CD14-positive monocyte (primary cell): ENCODE results near the gene DLD. TPM values are rescaled to one million over a fixed set of nuclear protein-coding genes. Genes with fewer than 3 reads are reported as not detected.

Experiments used
- DNase-seq, 3 donors: peaks; one replicate each; pipeline ENCODE4 v3.0.0-alpha.2; 2011 to 2022
- H2AFZ ChIP-seq: 2 replicates; pipeline ENCODE4 v1.6.0; 2012; ENCODE audit warnings: mild to moderate bottlenecking, low read depth, low read length, inconsistent platforms; ENCODE audit not compliant: insufficient read depth, poor library complexity, severe bottlenecking
- H3K27ac ChIP-seq, 2 donors: 1 replicate in 1 of 2; 2 replicates in 1 of 2; pipeline ENCODE4 v1.5.1; 2012 to 2013; ENCODE audit warnings: low read length in 2 of 2, control low read depth in 1 of 2, inconsistent platforms in 1 of 2, low read depth in 1 of 2, mild to moderate bottlenecking in 1 of 2
- H3K27me3 ChIP-seq, 2 donors: one replicate each; pipeline versions ENCODE4 v1.6.0 to v1.6.1; 2011 to 2013; ENCODE audit warnings: low read length in 2 of 2; ENCODE audit not compliant: control insufficient read depth in 2 of 2, insufficient read depth in 2 of 2
- H3K36me3 ChIP-seq, 2 donors: replicated peaks in 1 of 2; 1 replicate in 1 of 2; 2 replicates in 1 of 2; pipeline versions ENCODE4 v1.5.1 to v1.6.1; 2012 to 2013; ENCODE audit warnings: low read length in 2 of 2, control low read depth in 1 of 2, inconsistent platforms in 1 of 2, mild to moderate bottlenecking in 1 of 2; ENCODE audit not compliant: insufficient read depth in 2 of 2, control insufficient read depth in 1 of 2
- H3K4me1 ChIP-seq, 2 donors: 1 replicate in 1 of 2; 2 replicates in 1 of 2; pipeline versions ENCODE4 v1.5.1 to v1.6.1; 2012 to 2013; ENCODE audit warnings: low read length in 2 of 2, control low read depth in 1 of 2, inconsistent platforms in 1 of 2, mild to moderate bottlenecking in 1 of 2, moderate library complexity in 1 of 2; ENCODE audit not compliant: insufficient read depth in 2 of 2, control insufficient read depth in 1 of 2
- H3K4me2 ChIP-seq: replicated peaks from 2 replicates; pipeline ENCODE3; 2012; ENCODE audit warnings: low read length, moderate library complexity, mild to moderate bottlenecking; ENCODE audit not compliant: poor library complexity, severe bottlenecking; ENCODE audit errors: extremely low read depth
- H3K4me3 ChIP-seq, 3 experiments: fragments of 200-600 bp in 1 of 3; sonication (generic) in 1 of 3; replicated peaks in 1 of 3; 1 replicate in 2 of 3; 2 replicates in 1 of 3; pipeline ENCODE4 v1.5.1; 2011 to 2013; ENCODE audit warnings: low read length in 3 of 3, mild to moderate bottlenecking in 3 of 3, control low read depth in 2 of 3, low read depth in 2 of 3, inconsistent platforms in 1 of 3, moderate library complexity in 1 of 3
- H3K79me2 ChIP-seq: 2 replicates; pipeline ENCODE4 v1.6.0; 2012; ENCODE audit warnings: mild to moderate bottlenecking, control low read depth, inconsistent platforms, low read length, moderate library complexity; ENCODE audit not compliant: insufficient read depth
- H3K9ac ChIP-seq: 2 replicates; pipeline ENCODE4 v1.6.0; 2017; ENCODE audit warnings: low read length, mild to moderate bottlenecking; ENCODE audit not compliant: insufficient read depth, poor library complexity, severe bottlenecking
- H3K9me3 ChIP-seq, 2 donors: replicated peaks in 1 of 2; 1 replicate in 1 of 2; 2 replicates in 1 of 2; pipeline versions ENCODE4 v1.5.1 to v1.6.1; 2012 to 2013; ENCODE audit warnings: low read length in 2 of 2, control low read depth in 1 of 2; ENCODE audit not compliant: control insufficient read depth in 1 of 2, insufficient read depth in 1 of 2
- H4K20me1 ChIP-seq: 2 replicates; pipeline ENCODE4 v1.6.0; 2012; ENCODE audit warnings: mild to moderate bottlenecking, low read length, control low read depth, moderate library complexity; ENCODE audit not compliant: insufficient read depth
- H3K27ac Mint-ChIP-seq, 7 donors: one replicate each; pipeline ENCODE4 v1.8.0; 2020; ENCODE audit warnings: mild to moderate bottlenecking in 7 of 7, mixed read lengths in 7 of 7, moderate library complexity in 6 of 7, inconsistent platforms in 2 of 7
- H3K27me3 Mint-ChIP-seq, 3 donors: one replicate each; pipeline ENCODE4 v1.8.0; 2021 to 2022; ENCODE audit warnings: low read depth in 3 of 3, mild to moderate bottlenecking in 3 of 3, mixed read lengths in 3 of 3, moderate library complexity in 3 of 3, inconsistent platforms in 1 of 3
- H3K36me3 Mint-ChIP-seq, 2 donors: one replicate each; pipeline ENCODE4 v1.8.0; 2020; ENCODE audit warnings: mixed read lengths in 2 of 2, inconsistent platforms in 1 of 2, mild to moderate bottlenecking in 1 of 2
- H3K4me1 Mint-ChIP-seq: one replicate; pipeline ENCODE4 v1.8.0; 2020; ENCODE audit warnings: mild to moderate bottlenecking, mixed read lengths
- H3K4me3 Mint-ChIP-seq, 2 donors: one replicate each; pipeline ENCODE4 v1.8.0; 2020; ENCODE audit warnings: mild to moderate bottlenecking in 2 of 2, mixed read lengths in 2 of 2, moderate library complexity in 1 of 2
- H3K9me3 Mint-ChIP-seq, 7 donors: one replicate each; pipeline ENCODE4 v1.8.0; 2020 to 2022; ENCODE audit warnings: mixed read lengths in 7 of 7, mild to moderate bottlenecking in 6 of 7, moderate library complexity in 6 of 7, inconsistent platforms in 2 of 7
- CTCF ChIP-seq: fragments of 200-600 bp; IDR thresholded peaks from one replicate; pipeline ENCODE4 v1.8.0; 2022; ENCODE audit warnings: antibody characterized with exemption, mild to moderate bottlenecking
- WGBS: methylation state at CpG from one replicate; pipeline ENCODE4 v1.1.5; 2013; ENCODE audit warnings: missing lambda C conversion rate; ENCODE audit not compliant: insufficient coverage; 5-methylcytosine and 5-hydroxymethylcytosine counted together
- intact Hi-C, 2 donors: fragments of 100-400 bp; cut with micrococcal nuclease; formaldehyde crosslinking; loops; one replicate each; pipeline versions ENCODE4 v1.15.0 to v1.15.1; 2023
- polyA plus RNA-seq, 3 donors: library from polyadenylated mRNA; depleted of rRNA in 1 of 3; unstranded in 2 of 3; stranded (reverse) in 1 of 3; fragments of 300-500 nt in 2 of 3; fragments of >200 nt in 1 of 3; fragmentation: Illumina TruSeq in 2 of 3; gene quantifications; 1 replicate in 2 of 3; 2 replicates in 1 of 3; pipeline ENCODE4 v1.2.3, GENCODE V29; 2012 to 2021

Gene DLD
- polyA plus RNA-seq, 3 donors = 54.5 to 73.6 (median 70.1) TPM

- Histone ChIP-seq H3K4me3 (no peak overlapping the region), H3K9ac (no peak overlapping the region), H3K27ac (no peak overlapping the region), H4K20me1 (no peaks in the 10 kb centered on the region), H3K36me3 (no peaks in the 10 kb centered on the region), H3K4me2 (no peak overlapping the region), H3K79me2 (no peaks in the 10 kb centered on the region), H2AFZ (no peak overlapping the region), H3K9me3 (no peaks in the 10 kb centered on the region), H3K27me3 (no peaks in the 10 kb centered on the region), H3K4me1 (peaks cover 0 to 8% of the 10 kb centered on the region in 2 donors)
- WGBS = 98% methylated on average over 4 of the region's 5 CpGs
- peaks cover 8% of the 10 kb centered on the region for H3K4me1 Mint-ChIP-seq
- intact Hi-C loops = no loop called here
- no peak overlapping the region for H3K4me3 Mint-ChIP-seq
- no peak for TF ChIP-seq CTCF
- H3K27ac Mint-ChIP-seq = no peak overlapping the region
- no peak for DNase-seq
- H3K36me3 Mint-ChIP-seq = no peaks in the 10 kb centered on the region
- peaks cover 0 to 7% (median 3%) of the 10 kb centered on the region in 3 donors for H3K27me3 Mint-ChIP-seq
- H3K9me3 Mint-ChIP-seq = no peaks in the 10 kb centered on the region
Observed at GRCh38 chr7:107858280-107858679, 32.7 kb upstream of the DLD start.

GRCh38 chr7:107860279-107860961, 30.6 kb upstream of the DLD start:
- no peaks in the 10 kb centered on the region for H3K36me3 Mint-ChIP-seq
- H3K27me3 Mint-ChIP-seq = peaks cover 0 to 6% (median 2%) of the 10 kb centered on the region in 3 donors
- H3K4me2 ChIP-seq = no peak overlapping the region
- peaks cover 0 to 8% of the 10 kb centered on the region in 2 donors for H3K4me1 ChIP-seq
- H3K27me3 ChIP-seq = no peaks in the 10 kb centered on the region
- no peak overlapping the region for H3K4me3 ChIP-seq
- peaks cover 8% of the 10 kb centered on the region for H3K4me1 Mint-ChIP-seq
- intact Hi-C loops = no loop called here
- DNase-seq = no peak
- no CpG with 5 or more reads among the region's 9 CpGs for WGBS
- H2AFZ ChIP-seq = no peak overlapping the region
- no peak for TF ChIP-seq CTCF
- no peak overlapping the region for H3K27ac ChIP-seq
- H3K36me3 ChIP-seq = no peaks in the 10 kb centered on the region
- H3K27ac Mint-ChIP-seq = no peak overlapping the region
- no peak overlapping the region for H3K4me3 Mint-ChIP-seq
- H3K79me2 ChIP-seq = no peaks in the 10 kb centered on the region
- H3K9me3 Mint-ChIP-seq = no peaks in the 10 kb centered on the region
- no peaks in the 10 kb centered on the region for H3K9me3 ChIP-seq
- no peaks in the 10 kb centered on the region for H4K20me1 ChIP-seq
- H3K9ac ChIP-seq = no peak overlapping the region
